Measurements from ENCODE around the gene GSC2.
"Not testable (repeated sequence)": the region's sequence is repeated elsewhere in the genome, so short reads cannot be mapped to it uniquely, and the experiment has no call there.

GSC2 gene

DNA sequence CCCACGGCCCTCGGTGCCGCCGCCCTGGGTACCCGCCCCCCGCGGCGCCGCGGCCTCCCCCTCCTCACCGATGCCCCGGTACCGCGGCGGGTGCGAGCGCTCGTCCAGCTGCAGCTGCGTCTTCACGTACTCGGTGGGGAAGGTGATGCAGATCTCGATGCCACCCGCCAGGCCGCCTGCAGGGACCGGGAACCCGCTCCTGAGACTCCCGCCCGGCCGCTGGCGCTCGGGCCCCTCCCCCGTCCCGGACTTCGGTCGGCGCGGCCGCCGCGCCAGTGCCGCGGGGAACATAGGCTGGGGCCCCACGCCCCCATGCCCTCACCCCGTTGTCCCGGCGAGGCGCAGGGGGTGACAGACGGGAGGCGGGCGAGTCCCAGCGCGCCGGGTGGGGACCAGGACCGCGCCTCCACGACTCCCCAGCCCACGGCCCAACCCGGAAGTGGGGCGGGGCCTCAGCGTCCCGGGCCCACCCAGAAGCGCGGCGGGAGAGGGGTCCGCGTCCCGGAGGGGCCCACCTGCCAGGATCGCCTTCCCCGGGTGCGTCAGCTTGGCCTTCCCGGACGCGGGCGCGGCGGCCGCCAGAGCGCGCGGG, 28.1 kb upstream of the GSC2 start:
- DNase-seq (ENCODE audit: low read depth) = peak; percentile 30

DNA sequence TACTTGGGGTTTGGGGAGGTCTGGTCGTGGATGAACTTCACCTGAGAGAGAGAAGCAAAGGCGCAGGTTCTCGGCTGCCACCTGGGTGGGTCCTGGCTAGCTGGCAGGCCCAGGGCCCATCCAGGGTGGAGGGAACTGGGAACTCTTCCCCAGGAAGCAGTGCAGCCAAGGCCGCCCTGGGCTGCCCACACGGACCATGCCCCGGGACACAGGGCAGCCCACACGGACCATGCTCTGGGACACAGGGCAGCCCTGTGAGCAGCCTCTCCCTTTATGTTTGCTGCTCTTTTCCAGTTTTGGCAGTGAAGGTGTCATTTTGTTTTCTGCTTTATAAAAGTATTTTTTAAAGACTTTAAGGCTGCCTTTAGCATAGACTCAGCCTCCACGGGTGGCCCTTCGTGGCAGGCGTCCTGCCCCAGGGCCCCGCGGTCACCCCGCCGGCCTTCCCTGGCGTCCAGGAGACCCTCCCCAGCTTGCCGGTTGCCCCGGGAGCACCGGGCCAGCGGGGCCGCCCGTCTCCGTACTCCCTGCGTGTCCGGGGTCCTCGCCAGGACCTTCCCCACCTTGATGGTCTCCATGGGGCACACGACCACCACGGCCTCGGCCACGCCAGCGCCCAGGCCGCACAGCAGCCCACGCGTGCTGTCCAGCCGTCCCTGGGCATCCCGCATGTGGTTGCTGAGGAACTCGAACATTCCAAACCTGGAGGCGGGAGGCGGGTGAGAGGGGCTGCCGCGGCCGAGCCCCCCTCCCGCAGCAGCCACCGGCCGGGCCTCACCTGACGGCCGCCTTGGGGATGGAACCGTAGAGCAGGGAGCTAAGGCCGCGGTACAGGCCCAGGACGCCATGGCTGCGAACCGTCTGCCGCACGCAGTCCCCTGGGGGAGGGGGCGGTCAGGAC, 27.3 kb upstream of the GSC2 start:
- no peak for DNase-seq (ENCODE audit: low read depth)

DNA sequence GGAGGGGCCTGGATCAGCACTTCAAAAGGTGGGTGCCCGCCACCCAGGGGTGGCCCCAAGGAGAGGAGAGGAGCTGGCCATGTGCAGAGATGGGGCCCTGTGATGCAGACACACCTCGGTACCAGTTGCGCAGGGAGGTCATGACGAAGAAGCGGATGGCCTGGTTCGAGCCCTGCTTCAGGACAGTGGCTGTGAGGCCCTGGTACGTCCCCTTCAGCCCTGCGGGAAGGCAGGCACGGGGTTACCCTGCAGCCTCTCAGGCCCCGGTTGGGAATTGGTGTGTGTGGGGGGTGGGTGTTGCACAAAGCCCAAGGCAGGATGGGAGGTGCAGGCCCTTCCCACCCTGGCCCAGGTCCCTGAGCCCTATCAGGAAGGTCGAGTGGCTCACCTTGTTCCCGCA, 26.6 kb upstream of the GSC2 start:
- DNase-seq (ENCODE audit: low read depth) = no peak

DNA sequence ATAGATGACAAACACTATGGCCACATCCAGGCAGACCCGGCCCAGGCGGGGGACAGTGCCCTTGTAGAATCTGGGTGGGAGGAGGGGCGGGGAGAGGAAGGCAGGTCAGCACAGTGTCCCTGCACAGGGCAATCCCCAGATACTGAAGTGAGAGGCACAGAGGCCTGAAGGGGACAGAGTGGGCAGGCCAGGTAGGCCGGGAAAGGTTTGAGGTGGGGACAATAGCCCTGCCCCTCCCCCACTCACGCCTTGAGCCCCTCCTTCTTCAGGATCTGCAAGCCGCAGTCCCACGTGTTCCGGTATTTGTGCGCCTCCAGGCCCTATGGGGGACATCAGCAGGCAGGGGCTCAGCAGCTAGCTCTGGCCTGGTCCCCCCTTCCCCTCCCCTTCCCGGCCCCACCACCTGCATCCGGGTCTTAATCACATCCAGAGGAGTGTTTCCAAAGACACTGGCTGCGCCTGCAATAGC, 26.1 kb upstream of the GSC2 start:
- no peak for DNase-seq (ENCODE audit: low read depth)

DNA sequence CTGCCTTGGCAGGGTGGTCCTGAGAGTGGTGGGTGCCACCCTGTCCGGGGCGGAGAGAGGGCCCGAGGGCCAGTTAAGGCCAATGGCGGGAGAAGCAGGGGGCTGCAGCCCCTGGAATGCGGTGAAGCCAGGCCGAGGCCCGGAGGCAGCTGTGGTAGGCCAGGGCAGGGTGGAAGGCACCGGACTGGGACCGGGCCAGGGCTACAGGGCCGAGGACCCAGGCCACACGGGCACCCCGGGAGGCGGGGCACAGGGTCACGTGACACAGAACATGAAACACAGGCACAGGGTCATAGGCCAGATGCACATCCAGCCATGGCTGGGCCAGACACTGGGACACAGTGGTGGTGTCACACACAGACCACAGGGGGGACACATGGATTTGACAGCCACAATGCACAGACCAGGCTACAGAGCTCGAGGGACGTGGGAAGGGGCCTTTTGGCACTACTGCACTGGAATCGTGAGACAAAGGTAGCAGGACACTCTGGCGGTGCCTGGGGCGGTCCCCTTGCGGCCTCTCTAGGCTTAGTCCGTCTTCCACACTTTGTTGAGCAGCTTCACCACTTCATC, 25.6 kb upstream of the GSC2 start:
- no peak for DNase-seq (ENCODE audit: low read depth)

DNA sequence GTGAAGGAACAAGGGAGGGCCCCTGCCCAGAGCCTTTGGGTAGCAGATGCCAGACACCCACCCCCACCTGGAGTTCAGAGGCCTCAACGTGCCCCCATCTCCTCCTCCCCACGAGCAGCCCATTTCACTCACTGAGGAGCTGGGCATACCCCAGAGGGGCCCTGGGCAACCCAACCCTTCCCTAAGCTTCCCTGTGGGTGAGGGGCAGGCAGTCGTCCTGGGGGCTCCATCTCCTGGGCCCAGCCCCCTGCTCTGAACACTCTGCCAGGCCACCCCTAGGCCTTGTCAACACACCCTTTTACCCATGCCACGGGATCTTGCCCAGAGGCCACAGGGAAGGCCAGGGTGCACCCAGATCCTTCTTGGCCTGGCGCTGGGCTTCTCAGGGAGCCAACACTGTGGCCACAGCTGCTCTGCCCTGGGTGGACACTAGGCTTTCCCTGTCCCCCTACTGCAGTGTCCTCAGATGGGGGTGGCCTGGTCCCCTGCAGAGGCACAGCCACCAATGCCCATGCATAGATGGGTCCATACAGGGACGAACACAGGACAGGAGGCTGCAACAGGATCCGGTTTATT, 25.0 kb upstream of the GSC2 start:
- DNase-seq (ENCODE audit: low read depth) = no peak

DNA sequence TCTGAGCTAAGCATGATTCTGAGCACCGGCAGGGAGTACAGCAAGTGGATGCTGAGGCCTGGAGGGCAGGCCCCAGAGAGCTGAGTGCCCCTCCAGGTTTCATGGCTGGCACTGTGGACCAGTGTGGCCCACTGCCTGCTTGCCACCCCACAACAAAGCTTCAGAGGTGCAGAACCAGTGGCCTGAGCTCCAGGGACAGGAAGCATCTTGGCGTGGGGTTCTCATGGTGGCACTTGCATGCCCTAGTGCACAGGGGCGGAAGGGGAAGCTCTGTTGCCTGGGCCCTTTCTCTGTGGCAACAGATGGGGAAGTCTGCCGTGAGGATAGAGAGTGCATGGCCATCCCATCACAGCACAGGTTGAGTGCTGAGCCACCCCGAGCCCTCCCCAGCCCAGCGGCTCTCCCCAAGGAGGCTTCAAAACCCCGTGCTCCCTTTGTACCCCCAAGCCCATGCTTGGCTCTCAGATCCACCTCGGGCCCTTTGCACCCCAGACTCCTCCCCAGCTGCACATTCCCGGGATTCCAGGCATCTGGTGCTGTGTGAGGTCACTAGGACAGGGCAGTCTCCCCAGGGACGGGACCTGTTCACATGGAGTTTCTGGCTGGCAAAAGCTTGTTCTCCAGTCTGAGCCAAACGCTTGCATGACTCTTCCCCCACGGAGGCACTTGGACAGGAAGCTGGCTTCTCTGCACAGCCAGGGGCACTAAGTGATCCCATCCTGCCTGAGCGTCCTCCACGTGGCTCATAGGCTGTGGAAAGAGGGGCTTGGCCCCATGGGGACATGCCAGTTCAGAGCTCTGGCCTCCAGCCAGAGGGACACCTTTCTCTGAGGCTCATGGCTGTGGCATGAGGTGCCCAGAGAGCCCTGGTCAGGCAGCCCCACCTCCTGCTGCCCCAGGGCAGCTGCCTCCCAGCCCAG, 24.3 kb upstream of the GSC2 start:
- DNase-seq (ENCODE audit: low read depth) = peak; percentile 46

DNA sequence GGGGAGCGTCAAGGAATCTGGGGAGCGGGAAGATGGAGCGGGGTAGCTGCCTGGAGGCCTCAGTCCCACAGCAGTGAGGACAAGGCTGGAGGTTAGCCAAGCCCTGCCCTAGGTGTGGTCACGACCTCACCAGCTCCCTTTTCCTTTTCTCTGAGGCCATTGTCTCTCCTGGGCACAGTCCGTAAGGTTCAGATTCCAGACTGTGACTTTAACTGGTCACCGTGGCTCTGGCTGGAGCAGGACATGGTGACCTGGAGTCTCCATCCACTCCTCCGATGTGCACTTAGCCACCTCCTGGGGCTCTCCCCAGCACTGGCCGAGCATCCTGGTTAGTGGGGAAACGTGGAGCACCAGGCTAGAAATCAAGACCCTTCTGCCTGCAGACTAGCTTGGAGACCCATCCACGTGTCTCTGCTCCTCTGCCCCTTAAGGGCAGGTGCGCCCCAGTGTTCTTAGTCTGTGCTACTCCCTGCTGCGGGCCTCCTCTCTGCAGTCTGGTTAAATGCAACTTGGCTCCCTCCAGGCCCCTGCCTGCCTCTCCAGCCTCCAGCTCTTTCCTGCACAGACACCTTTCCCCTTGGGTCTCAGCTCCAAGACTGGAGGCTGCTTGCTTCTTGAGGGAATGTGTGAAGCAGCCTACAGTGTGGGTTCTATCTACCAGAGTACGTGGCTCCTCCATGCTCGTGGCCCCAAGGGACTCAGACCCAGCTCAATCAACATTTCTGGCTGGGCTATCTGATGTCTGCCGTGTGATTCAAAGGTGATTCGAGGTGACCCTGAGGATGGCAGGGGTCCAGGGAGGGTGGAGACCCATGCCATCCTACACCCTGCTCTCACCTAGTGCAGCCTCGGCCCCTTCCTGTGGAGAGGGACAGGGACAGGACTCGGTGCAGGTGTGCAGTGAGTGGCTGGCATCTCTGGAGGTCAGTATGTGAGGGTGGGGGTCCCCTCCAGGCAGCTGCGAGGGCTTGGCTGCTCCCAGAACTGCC, 23.2 kb upstream of the GSC2 start:
- no peak for DNase-seq (ENCODE audit: low read depth)

DNA sequence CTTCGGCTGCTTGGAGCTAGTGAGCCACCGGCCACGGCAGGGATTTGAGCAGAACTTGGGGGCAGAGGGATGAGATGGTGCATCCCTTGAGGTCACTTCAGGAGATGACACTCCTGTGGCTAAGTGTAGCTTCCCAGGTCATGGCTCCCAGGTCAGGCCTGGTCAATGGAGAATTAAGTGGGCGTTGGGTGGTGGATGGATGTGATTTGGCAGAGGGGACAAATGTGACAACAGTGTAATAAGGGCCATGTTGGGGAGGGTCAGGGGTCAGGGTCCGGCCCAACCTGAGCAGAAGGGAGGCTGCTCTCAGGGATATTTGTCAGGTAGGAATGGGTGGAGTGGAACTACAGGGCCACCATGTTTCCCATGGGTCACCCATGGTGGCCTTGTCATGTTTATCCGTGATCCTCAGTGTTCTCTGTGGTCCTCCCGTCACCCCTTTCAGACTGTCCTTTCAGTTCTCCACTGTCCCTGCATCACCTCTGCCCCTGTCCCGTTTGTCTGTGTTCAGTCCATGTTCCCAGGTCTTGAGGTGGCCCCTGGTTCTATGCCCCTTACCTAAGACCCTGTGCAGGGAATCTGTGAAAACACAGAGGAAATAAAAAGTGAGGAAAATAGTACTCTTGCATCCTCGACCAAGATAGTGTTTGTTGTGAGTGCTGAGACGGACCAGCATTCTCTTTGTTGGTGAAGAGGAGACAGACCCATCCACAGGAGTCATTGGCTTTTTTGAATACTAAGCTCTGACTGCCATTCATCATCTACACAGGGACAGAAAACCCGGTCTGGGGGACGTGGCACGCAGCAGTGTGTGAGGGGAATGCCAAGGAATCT, 22.3 kb upstream of the GSC2 start:
- DNase-seq (ENCODE audit: low read depth) = no peak

DNA sequence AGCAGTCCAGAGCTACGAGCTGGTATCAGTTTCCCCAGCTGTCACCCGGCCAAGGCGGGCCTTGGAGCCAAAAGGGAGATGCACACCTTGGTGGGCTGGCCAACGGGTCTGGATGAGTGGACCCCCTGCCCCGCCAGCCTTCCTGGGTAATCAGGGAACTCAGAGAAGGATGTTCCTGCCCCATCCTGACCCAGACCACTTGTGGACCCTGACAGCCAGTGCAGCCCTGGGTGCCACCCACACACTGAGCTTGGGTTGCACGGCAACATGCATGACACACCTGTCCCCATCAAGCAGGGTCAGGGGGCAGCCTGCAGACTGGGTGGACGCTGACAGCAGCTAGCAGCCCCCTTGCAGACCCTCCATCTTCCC, 19.8 kb upstream of the GSC2 start:
- no peak for DNase-seq (ENCODE audit: low read depth)

DNA sequence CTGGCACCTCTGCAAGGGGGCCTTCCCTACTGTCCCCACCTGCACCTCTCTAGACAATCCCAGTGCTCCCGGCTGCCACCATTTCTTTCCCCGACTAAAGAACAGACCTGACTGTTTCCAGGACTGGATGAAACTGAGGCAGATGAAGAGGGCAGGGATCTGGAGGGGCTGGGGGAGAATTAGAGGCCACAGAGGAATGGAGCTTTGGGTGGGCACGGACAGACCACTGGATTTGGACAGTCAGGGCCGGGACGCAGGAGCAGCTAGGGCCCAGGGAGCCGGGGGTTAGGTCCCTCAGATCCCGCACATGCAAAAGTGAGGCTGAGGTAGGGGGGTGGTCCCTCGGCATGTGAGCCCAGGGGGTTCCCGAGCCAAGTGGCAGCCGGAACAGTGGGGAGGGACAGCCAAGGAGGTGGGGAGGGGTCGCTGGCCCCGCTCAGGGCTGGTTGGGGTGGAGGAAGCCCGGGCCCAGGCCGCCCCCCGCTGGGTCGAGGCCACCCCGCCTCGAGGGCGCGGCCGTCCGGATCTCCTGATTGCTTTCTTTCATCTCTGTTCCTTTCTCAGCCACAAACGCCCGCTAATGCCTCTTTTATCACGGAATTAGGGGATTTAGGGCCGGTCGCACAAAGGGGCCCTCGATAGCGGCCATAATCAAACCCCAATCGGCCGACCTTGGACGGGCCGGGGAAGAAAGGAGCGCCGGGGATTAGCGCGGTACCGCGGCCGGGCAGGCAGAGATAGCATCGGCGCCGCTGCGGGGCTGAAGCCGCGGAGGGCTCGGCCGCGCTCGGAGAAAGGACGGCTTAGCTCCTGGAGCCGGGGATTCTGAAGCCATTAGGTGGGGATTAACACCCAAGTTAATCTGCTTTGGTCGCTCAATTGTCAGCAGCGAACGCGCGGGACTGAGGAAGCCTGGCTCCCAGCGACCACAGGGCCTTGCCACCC, 19.2 kb upstream of the GSC2 start:
- no peak for DNase-seq (ENCODE audit: low read depth)

DNA sequence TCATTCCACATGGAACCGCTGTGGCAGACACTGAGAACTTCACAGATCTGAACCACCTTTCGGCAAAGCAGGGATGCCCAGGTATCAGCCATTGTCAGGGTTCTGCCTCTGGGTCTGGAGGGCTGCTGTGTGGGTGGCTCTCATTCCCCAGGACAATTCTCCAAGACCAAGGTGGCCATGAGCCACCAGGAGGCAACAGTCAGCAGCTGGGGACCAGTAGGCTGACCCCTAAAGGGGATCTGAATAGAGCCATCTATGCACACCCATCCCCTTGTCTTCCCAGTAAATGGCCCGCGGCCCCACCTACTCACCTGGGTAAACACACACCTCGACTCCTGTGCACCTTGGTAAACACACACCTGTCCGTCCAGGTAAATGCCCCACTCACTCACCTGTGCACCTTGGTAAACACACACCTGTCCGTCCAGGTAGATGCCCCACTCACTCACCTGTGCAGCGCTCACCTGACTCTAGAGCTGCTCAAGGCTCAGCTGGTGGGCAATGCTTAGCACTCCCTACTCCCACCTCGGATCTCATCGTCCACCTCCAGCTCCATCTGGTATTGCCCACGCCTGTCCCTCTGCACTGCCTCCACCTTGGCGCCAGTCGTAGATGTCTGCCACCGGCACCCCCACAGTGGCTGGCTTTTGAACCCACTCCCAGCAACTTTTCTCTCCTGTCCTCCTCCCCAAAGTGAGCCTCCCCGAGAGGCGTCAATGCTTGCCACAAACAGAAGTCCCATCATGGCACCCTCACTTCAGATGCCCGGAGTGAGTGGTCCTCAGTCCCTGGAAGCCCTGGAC, 18.2 kb upstream of the GSC2 start:
- DNase-seq (ENCODE audit: low read depth) = no peak

DNA sequence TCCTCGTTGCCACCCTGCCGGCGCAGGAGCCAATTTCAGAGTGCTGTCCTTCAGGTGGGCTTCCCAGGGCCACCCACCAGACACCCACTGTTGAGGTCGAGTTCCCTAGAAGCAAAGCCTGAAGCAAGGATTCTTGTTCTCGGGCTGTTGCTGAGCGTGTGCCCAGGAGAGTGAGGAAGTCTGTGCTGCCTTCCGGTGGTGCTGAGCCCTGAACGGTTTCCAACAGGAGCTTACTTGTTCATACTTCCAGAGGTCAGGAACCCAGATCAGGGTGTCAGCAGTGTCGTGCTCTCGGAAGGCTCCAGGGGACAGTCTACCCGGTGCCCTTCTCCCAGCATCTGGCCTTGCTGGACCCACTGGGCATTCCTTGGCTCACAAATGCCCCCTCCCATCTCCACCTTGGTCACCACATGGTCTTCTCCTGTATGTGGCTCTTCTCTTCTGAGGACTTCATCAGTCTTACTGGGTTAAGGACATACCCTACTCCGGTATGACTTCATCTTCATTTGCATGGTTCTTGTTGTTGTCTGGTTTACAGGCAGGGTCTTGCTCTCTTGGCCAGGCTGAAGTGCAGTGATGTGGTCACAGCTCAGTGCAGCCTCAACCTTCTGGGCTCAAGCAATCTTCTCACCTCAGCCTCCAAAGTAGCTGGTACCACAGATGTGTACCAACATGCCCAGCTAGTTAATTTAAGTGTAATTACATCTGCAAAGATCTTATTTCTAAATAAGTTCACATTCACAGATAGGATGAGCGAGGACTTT, 17.2 kb upstream of the GSC2 start:
- DNase-seq (ENCODE audit: low read depth) = no peak

DNA sequence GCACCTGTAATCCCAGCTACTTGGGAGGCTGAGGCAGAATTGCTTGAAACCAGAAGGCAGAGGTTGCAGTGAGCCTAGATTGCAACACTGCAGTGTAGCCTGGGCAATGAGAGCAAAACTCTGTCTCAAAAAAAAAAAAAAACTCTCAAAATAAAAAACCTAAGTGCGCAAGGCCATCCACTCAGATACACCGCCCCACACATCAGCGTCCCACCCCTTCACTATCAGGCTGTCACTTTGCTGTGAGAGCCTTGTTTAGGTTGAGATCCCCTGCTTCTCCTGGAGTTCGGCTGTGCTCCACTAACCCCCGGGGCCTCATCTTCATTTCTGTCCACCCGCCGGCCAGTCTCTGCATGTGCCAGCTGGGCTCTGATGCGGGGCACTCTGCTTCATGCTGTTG, 16.3 kb upstream of the GSC2 start:
- DNase-seq (ENCODE audit: low read depth) = no peak

DNA sequence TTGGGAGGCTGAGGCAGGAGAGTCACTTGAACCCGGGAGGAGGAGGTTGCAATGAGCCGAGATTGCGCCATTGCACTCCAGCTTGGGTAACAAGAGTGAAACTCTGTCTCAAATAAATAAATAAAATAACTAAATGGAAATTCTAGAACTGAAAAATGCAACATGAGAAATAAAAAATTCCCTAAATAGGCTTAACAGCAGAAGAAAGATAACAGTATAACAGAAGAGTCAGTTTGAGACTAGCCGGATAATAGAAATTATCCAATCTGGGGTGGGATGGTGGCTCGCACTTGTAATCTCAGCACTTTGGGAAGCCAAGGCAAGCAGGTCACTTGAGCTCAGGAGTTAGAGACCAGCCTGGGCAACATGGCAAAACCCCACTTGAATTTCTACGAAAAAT, 14.3 kb upstream of the GSC2 start:
- DNase-seq (ENCODE audit: low read depth) = no peak

DNA sequence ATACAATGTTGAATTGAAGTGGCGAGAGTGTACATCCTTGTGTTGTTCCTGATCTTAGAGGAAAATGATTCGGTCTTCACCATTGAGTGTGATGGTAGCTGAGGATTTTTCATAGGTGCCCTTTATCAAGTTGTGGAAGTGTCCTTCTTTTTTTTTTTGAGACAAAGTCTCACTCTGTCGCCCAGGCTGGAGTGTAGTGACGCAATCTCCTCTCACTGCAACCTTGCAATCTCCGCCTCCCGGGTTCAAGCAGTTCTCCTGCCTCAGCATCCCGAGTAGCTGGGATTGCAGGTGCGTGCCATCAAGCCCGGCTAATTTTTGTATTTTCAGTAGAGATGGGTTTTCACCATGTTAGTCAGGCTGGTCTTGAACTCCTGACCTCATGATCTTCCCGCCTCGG, 8.6 kb upstream of the GSC2 start:
- not testable (repeated sequence) for DNase-seq (ENCODE audit: low read depth)

DNA sequence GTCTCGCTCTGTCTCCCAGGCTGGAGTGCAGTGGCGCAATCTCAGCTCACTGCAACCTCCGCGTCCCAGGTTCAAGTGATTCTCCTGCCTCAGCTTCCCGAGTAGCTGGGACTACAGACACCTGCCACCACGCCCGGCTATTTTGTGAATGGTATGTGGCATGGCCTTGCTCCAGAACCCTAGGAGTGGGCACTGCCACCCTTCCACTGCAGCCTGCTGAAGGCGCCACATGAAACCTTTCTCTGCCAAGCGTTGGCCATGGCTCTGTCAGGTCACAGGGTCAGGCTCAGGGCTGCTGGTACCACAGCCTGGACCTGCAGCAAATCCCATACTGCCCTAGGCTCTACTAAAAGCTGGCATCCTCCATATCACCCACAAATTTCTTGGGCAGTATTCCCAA, 6.0 kb upstream of the GSC2 start:
- not testable (repeated sequence) for DNase-seq (ENCODE audit: low read depth)

Data from iris pigment epithelial cell (primary cell).